Nephron progenitor cell (in vitro differentiated cells): ENCODE data around the gene CFL1.

Experiments used
- DNase-seq: peaks from one replicate; pipeline ENCODE4 v3.0.0; 2021
- H3K27ac Mint-ChIP-seq: 2 replicates; pipeline ENCODE4 v1.8.0; 2021; ENCODE audit warnings: mild to moderate bottlenecking, moderate library complexity, mixed read lengths
- H3K27me3 Mint-ChIP-seq: 2 replicates; pipeline ENCODE4 v1.8.0; 2021; ENCODE audit warnings: mild to moderate bottlenecking, low read depth, mixed read lengths; ENCODE audit not compliant: poor library complexity
- H3K36me3 Mint-ChIP-seq: 2 replicates; pipeline ENCODE4 v1.8.0; 2021; ENCODE audit warnings: low read depth, mixed read lengths
- H3K4me1 Mint-ChIP-seq: 2 replicates; pipeline ENCODE4 v1.8.0; 2021; ENCODE audit warnings: mixed read lengths
- H3K4me3 Mint-ChIP-seq: 2 replicates; pipeline ENCODE4 v1.8.0; 2021; ENCODE audit warnings: mild to moderate bottlenecking, moderate library complexity, mixed read lengths
- H3K9me3 Mint-ChIP-seq: 2 replicates; pipeline ENCODE4 v1.8.0; 2021; ENCODE audit warnings: mild to moderate bottlenecking, moderate library complexity, mixed read lengths
- CTCF ChIP-seq: fragments of 200-600 bp; sonication (generic); IDR thresholded peaks from 2 replicates; pipeline ENCODE4 v1.5.0; 2021; ENCODE audit warnings: antibody characterized with exemption

Gene CFL1

DNA sequence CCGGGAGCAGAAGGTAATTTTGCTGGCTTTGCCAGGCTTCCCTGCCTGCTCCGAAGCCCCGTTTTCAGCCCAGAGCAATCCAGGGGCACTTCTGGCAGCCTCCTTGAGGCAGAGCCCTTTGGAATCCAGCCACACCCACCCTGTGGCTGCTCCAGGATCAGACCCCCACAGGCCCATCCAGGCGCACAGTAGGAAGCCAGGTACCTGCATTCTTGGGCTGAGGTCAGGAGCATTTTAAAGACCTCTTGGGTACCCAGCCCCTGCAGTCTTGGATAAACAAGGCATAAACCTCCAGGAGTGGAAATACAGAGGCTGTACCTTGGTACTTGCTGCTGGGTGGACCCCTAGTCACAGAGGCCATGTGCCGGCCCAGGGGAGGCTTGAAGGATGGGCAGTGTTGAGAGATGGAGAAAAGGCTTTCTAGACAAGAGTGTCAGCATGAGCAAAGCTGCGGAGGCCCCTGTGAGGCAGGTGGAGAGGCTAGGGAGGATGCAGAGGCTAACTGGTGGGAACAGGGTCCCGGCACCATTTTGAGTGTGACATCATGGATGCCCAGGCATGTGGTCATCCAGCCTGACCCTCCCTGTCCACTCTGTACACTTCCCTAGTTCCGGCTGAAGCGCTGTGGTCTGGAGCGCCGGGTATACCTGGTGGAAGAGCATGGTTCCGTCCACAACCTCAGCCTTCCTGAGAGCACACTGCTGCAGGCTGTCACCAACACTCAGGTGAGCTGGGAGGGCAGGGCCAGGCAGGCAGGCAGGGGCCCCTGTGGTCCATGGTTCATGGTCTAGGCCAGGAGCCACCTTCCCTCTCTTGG lies 6.1 kb upstream of the CFL1 start:
- no peak for DNase-seq
- H3K4me1 Mint-ChIP-seq: peaks cover 36% of the 10 kb centered on the region
- H3K27me3 Mint-ChIP-seq: peaks cover 6% of the 10 kb centered on the region
- TF ChIP-seq CTCF: no peak
- H3K27ac Mint-ChIP-seq: no peak overlapping the region
- H3K36me3 Mint-ChIP-seq: peaks cover 13% of the 10 kb centered on the region
- no peak overlapping the region for H3K4me3 Mint-ChIP-seq
- no peaks in the 10 kb centered on the region for H3K9me3 Mint-ChIP-seq

DNA sequence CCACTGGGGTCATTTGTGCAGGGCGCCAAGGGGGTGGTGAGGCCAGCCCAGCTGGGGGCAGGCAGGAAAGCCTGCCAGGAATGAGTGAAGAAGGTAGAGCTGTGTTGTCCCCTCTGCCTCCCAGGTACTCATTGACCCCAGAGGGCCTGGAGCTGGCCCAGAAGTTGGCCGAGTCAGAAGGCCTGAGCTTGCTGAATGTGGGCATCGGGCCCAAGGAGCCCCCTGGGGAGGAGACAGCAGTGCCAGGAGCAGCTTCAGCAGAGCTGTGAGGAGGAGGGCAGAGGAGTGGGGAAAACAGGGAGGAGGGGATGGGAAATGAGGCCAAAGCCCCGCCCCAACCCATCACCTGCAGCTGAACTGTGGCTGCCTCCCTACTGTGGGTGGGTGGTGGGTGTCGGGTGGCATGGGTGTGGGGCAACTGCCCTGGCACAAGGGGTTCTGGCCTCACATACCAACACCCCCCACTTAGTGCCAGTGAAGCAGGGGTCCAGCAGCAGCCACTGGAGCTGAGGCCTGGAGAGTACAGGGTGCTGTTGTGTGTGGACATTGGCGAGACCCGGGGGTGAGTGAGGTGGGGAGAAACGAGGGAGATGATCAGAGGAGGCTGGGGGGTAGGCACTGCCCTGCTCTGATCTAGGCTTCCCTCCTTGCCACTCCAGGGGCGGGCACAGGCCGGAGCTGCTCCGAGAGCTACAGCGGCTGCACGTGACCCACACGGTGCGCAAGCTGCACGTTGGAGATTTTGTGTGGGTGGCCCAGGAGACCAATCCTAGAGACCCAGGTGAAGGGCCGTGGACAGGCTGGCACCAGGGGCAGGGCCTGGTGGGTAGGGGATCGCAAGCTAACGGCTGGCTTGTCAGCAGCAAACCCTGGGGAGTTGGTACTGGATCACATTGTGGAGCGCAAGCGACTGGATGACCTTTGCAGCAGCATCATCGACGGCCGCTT lies 5.2 kb upstream of the CFL1 start:
- Mint-ChIP-seq H3K4me3 (peak overlapping the region; percentile 69), H3K9me3 (no peaks in the 10 kb centered on the region), H3K27ac (peak overlapping the region; percentile 32), H3K27me3 (peaks cover 6% of the 10 kb centered on the region), H3K4me1 (peaks cover 45% of the 10 kb centered on the region), H3K36me3 (peaks cover 13% of the 10 kb centered on the region)
- TF ChIP-seq CTCF: no peak
- no peak for DNase-seq

DNA sequence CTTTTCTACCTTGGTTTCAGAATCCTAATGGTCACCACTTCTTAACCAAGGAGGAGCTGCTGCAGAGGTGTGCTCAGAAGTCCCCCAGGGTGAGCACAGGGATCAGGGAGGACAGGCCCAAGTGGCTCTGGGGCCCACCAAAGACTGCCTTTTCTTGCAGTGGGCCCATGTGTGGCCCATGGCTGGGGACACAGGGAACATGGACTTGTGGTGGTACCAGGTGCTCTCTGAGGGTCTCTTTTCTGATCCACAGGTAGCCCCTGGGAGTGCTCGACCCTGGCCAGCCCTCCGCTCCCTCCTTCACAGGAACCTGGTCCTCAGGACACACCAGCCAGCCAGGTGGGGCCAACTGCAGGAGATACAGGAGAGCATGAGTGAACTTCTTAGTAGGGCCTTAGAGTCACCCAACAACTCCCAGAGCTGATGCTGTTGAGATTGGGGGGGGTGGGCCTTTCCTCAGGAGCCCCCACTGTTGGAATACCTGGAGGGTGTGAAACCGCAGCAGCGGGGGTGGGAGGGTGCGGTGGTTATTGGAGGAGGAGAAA lies 4.3 kb upstream of the CFL1 start:
- Mint-ChIP-seq H3K36me3 (peaks cover 8% of the 10 kb centered on the region), H3K4me3 (peak overlapping the region; percentile 69), H3K27ac (no peak overlapping the region), H3K9me3 (no peaks in the 10 kb centered on the region), H3K4me1 (peaks cover 36% of the 10 kb centered on the region), H3K27me3 (peaks cover 6% of the 10 kb centered on the region)
- TF ChIP-seq CTCF: no peak
- DNase-seq: no peak

GRCh38 chr11:65861533-65862183 lies 3.7 kb upstream of the CFL1 start:
- no peak overlapping the region for H3K27ac Mint-ChIP-seq
- DNase-seq: no peak
- H3K27me3 Mint-ChIP-seq: peaks cover 9% of the 10 kb centered on the region
- peaks cover 35% of the 10 kb centered on the region for H3K4me1 Mint-ChIP-seq
- TF ChIP-seq CTCF: no peak
- H3K9me3 Mint-ChIP-seq: no peaks in the 10 kb centered on the region
- H3K4me3 Mint-ChIP-seq: peak overlapping the region; percentile 87
- H3K36me3 Mint-ChIP-seq: peaks cover 8% of the 10 kb centered on the region

GRCh38 chr11:65861165-65861505 lies 3.2 kb upstream of the CFL1 start:
- Mint-ChIP-seq H3K36me3 (peaks cover 13% of the 10 kb centered on the region), H3K4me1 (peaks cover 40% of the 10 kb centered on the region), H3K27me3 (peaks cover 11% of the 10 kb centered on the region), H3K27ac (peak overlapping the region; percentile 83), H3K4me3 (peak overlapping the region; percentile 87), H3K9me3 (no peaks in the 10 kb centered on the region)
- DNase-seq: no peak
- no peak for TF ChIP-seq CTCF
